ENCODE data around the gene ANKS6. TPM values are rescaled to one million over a fixed set of nuclear protein-coding genes. Genes with fewer than 3 reads are reported as not detected.

Gene ANKS6
- total and polyA plus RNA-seq, 4 donors, result 1.9 to 6.3 (median 2.9) TPM

DNA sequence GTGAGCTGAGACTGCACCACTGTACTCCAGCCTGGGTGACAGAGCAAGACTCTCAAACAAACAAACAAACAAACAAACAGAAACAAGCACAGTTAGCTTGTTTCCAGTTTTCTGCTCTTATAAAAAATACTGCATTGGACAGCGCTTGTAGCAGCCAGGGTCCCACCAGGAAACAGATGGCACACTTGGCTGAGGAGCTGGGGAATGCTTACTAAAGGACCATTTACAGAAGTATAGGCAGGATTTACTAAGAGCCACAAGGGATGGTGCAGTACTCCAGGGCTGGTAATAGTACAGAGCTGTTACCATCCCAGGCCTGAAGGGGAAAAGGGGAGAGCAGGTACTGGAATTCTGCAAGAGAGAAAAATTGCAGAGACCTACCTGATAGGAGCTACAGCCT is 5.2 kb upstream of the ANKS6 start:
- Histone ChIP-seq H3K27me3 (ENCODE audit: control insufficient read depth in 4 of 4, insufficient read depth in 4 of 4, low read length in 3 of 4) (no peaks in the 10 kb centered on the region), H3K27ac (ENCODE audit: low read depth in 1 of 2, low read length in 2 of 2) (no peak overlapping the region), H3K9ac (ENCODE audit: low read depth in 1 of 2, low read length in 2 of 2) (no peak overlapping the region), H3K4me1 (ENCODE audit: control insufficient read depth in 4 of 4, insufficient read depth in 4 of 4, low read length in 3 of 4) (peaks cover 0 to 4% (median 2%) of the 10 kb centered on the region in 4 donors), H3K36me3 (ENCODE audit: control insufficient read depth in 4 of 4, insufficient read depth in 3 of 4, low read depth in 1 of 4, low read length in 3 of 4) (no peaks in the 10 kb centered on the region), H3K4me3 (ENCODE audit: low read depth in 1 of 3, low read length in 3 of 3) (no peak overlapping the region), H3K9me3 (ENCODE audit: control insufficient read depth in 4 of 4, low read length in 3 of 4) (peaks cover 0 to 2% (median 0%) of the 10 kb centered on the region in 4 donors)
- WGBS, result 98% methylated on average over 1 of the region's 1 CpG
- TF ChIP-seq FOXA1 (IDR thresholded peaks at IDR 0.05), result no peak
- no peak for TF ChIP-seq HNF4A (conservative IDR thresholded peaks at IDR 0.05)
- TF ChIP-seq YY1 (IDR thresholded peaks at IDR 0.05), result no peak
- TF ChIP-seq TAF1 (conservative IDR thresholded peaks at IDR 0.05), result no peak
- TF ChIP-seq, protein P1, sequence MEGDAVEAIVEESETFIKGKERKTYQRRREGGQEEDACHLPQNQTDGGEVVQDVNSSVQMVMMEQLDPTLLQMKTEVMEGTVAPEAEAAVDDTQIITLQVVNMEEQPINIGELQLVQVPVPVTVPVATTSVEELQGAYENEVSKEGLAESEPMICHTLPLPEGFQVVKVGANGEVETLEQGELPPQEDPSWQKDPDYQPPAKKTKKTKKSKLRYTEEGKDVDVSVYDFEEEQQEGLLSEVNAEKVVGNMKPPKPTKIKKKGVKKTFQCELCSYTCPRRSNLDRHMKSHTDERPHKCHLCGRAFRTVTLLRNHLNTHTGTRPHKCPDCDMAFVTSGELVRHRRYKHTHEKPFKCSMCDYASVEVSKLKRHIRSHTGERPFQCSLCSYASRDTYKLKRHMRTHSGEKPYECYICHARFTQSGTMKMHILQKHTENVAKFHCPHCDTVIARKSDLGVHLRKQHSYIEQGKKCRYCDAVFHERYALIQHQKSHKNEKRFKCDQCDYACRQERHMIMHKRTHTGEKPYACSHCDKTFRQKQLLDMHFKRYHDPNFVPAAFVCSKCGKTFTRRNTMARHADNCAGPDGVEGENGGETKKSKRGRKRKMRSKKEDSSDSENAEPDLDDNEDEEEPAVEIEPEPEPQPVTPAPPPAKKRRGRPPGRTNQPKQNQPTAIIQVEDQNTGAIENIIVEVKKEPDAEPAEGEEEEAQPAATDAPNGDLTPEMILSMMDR (IDR thresholded peaks at IDR 0.05; ENCODE audit: low read depth, low read length, missing input control), result no peak
- TF ChIP-seq, protein P2, sequence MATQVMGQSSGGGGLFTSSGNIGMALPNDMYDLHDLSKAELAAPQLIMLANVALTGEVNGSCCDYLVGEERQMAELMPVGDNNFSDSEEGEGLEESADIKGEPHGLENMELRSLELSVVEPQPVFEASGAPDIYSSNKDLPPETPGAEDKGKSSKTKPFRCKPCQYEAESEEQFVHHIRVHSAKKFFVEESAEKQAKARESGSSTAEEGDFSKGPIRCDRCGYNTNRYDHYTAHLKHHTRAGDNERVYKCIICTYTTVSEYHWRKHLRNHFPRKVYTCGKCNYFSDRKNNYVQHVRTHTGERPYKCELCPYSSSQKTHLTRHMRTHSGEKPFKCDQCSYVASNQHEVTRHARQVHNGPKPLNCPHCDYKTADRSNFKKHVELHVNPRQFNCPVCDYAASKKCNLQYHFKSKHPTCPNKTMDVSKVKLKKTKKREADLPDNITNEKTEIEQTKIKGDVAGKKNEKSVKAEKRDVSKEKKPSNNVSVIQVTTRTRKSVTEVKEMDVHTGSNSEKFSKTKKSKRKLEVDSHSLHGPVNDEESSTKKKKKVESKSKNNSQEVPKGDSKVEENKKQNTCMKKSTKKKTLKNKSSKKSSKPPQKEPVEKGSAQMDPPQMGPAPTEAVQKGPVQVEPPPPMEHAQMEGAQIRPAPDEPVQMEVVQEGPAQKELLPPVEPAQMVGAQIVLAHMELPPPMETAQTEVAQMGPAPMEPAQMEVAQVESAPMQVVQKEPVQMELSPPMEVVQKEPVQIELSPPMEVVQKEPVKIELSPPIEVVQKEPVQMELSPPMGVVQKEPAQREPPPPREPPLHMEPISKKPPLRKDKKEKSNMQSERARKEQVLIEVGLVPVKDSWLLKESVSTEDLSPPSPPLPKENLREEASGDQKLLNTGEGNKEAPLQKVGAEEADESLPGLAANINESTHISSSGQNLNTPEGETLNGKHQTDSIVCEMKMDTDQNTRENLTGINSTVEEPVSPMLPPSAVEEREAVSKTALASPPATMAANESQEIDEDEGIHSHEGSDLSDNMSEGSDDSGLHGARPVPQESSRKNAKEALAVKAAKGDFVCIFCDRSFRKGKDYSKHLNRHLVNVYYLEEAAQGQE (IDR thresholded peaks at IDR 0.05), result no peak
- TF ChIP-seq RAD21 (IDR thresholded peaks at IDR 0.05), result no peak
- TF ChIP-seq JUND (IDR thresholded peaks at IDR 0.05), result no peak
- no peak for TF ChIP-seq RXRA (IDR thresholded peaks at IDR 0.05)
- no peak for TF ChIP-seq SP1 (IDR thresholded peaks at IDR 0.05)
- no peak for TF ChIP-seq FOXA2 (IDR thresholded peaks at IDR 0.05)
- TF ChIP-seq, protein P3, sequence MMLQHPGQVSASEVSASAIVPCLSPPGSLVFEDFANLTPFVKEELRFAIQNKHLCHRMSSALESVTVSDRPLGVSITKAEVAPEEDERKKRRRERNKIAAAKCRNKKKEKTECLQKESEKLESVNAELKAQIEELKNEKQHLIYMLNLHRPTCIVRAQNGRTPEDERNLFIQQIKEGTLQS (IDR thresholded peaks at IDR 0.05), result no peak
- TF ChIP-seq, protein P4, sequence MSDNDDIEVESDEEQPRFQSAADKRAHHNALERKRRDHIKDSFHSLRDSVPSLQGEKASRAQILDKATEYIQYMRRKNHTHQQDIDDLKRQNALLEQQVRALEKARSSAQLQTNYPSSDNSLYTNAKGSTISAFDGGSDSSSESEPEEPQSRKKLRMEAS (IDR thresholded peaks at IDR 0.05), result no peak
- TF ChIP-seq GABPA (IDR thresholded peaks at IDR 0.05 in 1 of 2, conservative IDR thresholded peaks at IDR 0.05 in 1 of 2), result no peak
- no peak for TF ChIP-seq EGR1 (IDR thresholded peaks at IDR 0.05; ENCODE audit: low read depth in 2 of 2)
- TF ChIP-seq, protein P5, sequence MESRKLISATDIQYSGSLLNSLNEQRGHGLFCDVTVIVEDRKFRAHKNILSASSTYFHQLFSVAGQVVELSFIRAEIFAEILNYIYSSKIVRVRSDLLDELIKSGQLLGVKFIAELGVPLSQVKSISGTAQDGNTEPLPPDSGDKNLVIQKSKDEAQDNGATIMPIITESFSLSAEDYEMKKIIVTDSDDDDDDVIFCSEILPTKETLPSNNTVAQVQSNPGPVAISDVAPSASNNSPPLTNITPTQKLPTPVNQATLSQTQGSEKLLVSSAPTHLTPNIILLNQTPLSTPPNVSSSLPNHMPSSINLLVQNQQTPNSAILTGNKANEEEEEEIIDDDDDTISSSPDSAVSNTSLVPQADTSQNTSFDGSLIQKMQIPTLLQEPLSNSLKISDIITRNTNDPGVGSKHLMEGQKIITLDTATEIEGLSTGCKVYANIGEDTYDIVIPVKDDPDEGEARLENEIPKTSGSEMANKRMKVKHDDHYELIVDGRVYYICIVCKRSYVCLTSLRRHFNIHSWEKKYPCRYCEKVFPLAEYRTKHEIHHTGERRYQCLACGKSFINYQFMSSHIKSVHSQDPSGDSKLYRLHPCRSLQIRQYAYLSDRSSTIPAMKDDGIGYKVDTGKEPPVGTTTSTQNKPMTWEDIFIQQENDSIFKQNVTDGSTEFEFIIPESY (IDR thresholded peaks at IDR 0.05), result no peak
- no peak for DNase-seq (ENCODE audit: low spot score)

DNA sequence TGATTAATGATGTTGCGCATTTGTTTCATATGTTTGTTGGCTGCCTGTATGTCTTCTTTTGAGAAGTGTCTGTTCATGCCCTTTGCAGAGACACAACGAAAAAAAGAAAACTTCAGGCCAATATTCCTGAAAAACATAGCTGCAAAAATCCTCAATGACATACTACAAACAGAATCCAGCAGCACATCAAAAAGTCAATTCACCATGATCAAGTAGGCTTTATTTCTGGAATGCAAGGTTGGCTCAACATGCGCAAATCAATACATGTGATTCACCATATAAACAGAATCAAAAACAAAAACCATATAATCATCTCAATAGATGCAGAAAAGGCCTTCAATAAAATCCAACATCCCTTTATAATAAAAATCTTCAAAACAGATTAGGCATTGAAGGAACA is 1.9 kb upstream of the ANKS6 start:
- no peaks in the 10 kb centered on the region for H3K27me3 ChIP-seq (ENCODE audit: control insufficient read depth in 4 of 4, insufficient read depth in 4 of 4, low read length in 3 of 4)
- peaks cover 0 to 12% (median 3%) of the 10 kb centered on the region in 4 donors for H3K4me1 ChIP-seq (ENCODE audit: control insufficient read depth in 4 of 4, insufficient read depth in 4 of 4, low read length in 3 of 4)
- no peak overlapping the region for H3K27ac ChIP-seq (ENCODE audit: low read depth in 1 of 2, low read length in 2 of 2)
- DNase-seq (ENCODE audit: low spot score), result no peak
- peaks cover 0 to 2% (median 0%) of the 10 kb centered on the region in 4 donors for H3K9me3 ChIP-seq (ENCODE audit: control insufficient read depth in 4 of 4, low read length in 3 of 4)
- no peaks in the 10 kb centered on the region for H3K36me3 ChIP-seq (ENCODE audit: control insufficient read depth in 4 of 4, insufficient read depth in 3 of 4, low read depth in 1 of 4, low read length in 3 of 4)
- no peak overlapping the region for H3K4me3 ChIP-seq (ENCODE audit: low read depth in 1 of 3, low read length in 3 of 3)
- WGBS, result 97% methylated on average over 3 of the region's 3 CpGs
- H3K9ac ChIP-seq (ENCODE audit: low read depth in 1 of 2, low read length in 2 of 2), result no peak overlapping the region
- TF ChIP-seq GABPA (IDR thresholded peaks at IDR 0.05 in 1 of 2, conservative IDR thresholded peaks at IDR 0.05 in 1 of 2) (no peak), HNF4G (IDR thresholded peaks at IDR 0.05) (no peak), JUND (IDR thresholded peaks at IDR 0.05) (no peak), TAF1 (conservative IDR thresholded peaks at IDR 0.05) (no peak), RXRA (IDR thresholded peaks at IDR 0.05) (no peak), FOXA2 (IDR thresholded peaks at IDR 0.05) (no peak)
- TF ChIP-seq, protein P2 (IDR thresholded peaks at IDR 0.05), result no peak
- TF ChIP-seq, protein P3 (IDR thresholded peaks at IDR 0.05), result no peak
- TF ChIP-seq, protein P4 (IDR thresholded peaks at IDR 0.05), result no peak
- TF ChIP-seq, protein P5 (IDR thresholded peaks at IDR 0.05), result no peak
